ENCODE data around the gene GMDS.

DNA sequence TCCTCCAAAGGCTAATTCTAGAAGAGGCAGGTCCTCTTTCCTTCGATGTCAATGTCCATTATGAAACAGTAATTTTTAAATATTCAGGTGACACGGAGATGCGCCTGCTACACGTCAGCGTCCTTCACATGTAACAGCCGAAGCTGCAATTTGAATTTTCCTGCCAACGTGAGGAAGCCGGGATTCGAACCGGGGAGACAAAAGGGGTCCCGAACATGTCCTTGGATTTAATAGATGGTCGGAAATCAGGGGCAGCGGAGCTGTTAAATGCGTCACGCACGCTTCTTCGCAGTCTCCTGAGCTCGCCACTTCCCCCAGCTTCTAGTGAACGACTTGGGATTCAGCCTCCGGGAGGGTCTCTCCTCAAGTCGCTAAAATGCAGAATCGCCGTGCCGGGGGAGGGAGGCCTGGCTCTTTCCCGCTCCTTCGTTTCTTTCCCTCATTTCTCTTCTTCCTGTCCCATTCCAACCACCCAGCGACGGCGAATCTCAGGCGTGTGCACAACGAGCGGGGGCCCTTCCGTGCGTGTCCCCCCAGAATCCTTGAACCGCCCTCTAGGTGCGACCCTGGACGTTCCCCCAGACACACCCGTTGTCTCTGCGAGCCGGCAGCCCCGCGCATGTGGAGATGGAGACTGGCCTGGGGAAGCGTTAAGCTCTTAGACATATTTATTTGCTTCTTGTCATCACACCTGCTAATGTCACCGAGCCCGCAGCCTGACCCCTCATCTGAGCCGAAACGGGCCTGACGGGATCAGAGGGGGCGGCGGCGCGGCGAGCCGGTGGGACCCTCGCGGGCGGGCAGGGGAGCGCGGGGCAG is 637.0 kb downstream of the GMDS start:
- peak; percentile 80 for TF ChIP-seq EZH2 (IDR thresholded peaks at IDR 0.05; ENCODE audit: low read length, missing control alignments)
- TF ChIP-seq, protein P1, sequence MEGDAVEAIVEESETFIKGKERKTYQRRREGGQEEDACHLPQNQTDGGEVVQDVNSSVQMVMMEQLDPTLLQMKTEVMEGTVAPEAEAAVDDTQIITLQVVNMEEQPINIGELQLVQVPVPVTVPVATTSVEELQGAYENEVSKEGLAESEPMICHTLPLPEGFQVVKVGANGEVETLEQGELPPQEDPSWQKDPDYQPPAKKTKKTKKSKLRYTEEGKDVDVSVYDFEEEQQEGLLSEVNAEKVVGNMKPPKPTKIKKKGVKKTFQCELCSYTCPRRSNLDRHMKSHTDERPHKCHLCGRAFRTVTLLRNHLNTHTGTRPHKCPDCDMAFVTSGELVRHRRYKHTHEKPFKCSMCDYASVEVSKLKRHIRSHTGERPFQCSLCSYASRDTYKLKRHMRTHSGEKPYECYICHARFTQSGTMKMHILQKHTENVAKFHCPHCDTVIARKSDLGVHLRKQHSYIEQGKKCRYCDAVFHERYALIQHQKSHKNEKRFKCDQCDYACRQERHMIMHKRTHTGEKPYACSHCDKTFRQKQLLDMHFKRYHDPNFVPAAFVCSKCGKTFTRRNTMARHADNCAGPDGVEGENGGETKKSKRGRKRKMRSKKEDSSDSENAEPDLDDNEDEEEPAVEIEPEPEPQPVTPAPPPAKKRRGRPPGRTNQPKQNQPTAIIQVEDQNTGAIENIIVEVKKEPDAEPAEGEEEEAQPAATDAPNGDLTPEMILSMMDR (conservative IDR thresholded peaks at IDR 0.05 in 1 of 2, IDR thresholded peaks at IDR 0.05 in 1 of 2; ENCODE audit: low read depth in 1 of 2, low read length in 2 of 2), result no peak

All from fibroblast of lung (primary cell).